ENCODE measurements around the gene GNAI1.

Gene GNAI1

DNA sequence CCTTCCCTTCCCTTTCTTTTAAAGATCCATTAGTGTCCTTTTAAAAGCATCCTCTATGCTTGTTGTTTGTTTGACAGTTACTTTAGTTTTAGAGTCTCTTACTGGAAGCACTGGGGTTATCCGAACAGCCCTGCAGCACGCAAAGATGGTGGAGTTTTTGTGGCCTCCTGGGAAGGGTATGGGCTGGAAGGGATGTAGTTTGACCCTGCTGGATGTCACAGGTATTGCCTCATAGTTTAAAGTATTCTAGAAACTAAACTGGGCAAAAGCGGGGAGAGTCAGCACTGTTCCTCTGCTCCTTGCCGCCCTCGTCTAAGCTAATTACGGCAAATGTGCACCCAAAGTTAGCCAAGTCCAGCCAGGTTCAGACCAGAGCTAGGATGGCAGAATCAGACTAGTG is 35.8 kb upstream of the GNAI1 start:
- Histone ChIP-seq H2AFZ (ENCODE audit: low read depth) (no peak overlapping the region), H3K4me3 (IDR thresholded peaks at IDR 0.05; ENCODE audit: insufficient read depth, low read depth, low read length) (no peak overlapping the region), H4K20me1 (ENCODE audit: insufficient read depth) (no peaks in the 10 kb centered on the region), H3K36me3 (ENCODE audit: insufficient read depth) (no peaks in the 10 kb centered on the region), H3K4me1 (ENCODE audit: low read depth, poor library complexity, severe bottlenecking) (no peaks in the 10 kb centered on the region), H3K9ac (no peak overlapping the region), H3K4me2 (no peak overlapping the region), H3K79me2 (ENCODE audit: insufficient read depth, low read depth) (no peaks in the 10 kb centered on the region), H3K27me3 (ENCODE audit: insufficient read depth, low read depth) (no peaks in the 10 kb centered on the region), H3K27ac (no peak overlapping the region)
- TF ChIP-seq, protein P1, sequence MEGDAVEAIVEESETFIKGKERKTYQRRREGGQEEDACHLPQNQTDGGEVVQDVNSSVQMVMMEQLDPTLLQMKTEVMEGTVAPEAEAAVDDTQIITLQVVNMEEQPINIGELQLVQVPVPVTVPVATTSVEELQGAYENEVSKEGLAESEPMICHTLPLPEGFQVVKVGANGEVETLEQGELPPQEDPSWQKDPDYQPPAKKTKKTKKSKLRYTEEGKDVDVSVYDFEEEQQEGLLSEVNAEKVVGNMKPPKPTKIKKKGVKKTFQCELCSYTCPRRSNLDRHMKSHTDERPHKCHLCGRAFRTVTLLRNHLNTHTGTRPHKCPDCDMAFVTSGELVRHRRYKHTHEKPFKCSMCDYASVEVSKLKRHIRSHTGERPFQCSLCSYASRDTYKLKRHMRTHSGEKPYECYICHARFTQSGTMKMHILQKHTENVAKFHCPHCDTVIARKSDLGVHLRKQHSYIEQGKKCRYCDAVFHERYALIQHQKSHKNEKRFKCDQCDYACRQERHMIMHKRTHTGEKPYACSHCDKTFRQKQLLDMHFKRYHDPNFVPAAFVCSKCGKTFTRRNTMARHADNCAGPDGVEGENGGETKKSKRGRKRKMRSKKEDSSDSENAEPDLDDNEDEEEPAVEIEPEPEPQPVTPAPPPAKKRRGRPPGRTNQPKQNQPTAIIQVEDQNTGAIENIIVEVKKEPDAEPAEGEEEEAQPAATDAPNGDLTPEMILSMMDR (conservative IDR thresholded peaks at IDR 0.05; ENCODE audit: low read depth, low read length), result no peak; the same call in 1 of the 2 replicates

DNA sequence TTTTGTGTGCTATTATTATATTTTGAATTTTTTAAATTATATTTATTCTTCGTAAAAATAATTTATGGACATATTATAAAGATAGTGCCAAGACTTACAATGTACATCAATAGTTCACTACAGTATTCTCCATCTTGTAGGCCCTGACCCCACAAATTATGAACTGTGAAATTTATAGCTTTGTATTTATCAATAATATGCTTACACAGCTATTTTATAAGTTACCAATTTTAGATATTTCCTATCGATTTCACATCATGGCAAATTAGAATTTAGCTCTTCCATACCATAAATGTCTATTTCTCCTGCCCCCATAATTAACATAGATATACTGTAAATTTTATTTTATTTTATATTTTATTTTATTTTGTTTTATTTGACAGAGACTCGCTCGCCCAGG is 34.4 kb upstream of the GNAI1 start:
- Histone ChIP-seq H3K36me3 (ENCODE audit: insufficient read depth) (no peaks in the 10 kb centered on the region), H3K27ac (no peak overlapping the region), H2AFZ (ENCODE audit: low read depth) (no peak overlapping the region), H4K20me1 (ENCODE audit: insufficient read depth) (no peaks in the 10 kb centered on the region), H3K4me2 (no peak overlapping the region), H3K4me1 (ENCODE audit: low read depth, poor library complexity, severe bottlenecking) (no peaks in the 10 kb centered on the region), H3K79me2 (ENCODE audit: insufficient read depth, low read depth) (no peaks in the 10 kb centered on the region), H3K9ac (no peak overlapping the region), H3K4me3 (IDR thresholded peaks at IDR 0.05; ENCODE audit: insufficient read depth, low read depth, low read length) (no peak overlapping the region), H3K27me3 (ENCODE audit: insufficient read depth, low read depth) (no peaks in the 10 kb centered on the region)
- TF ChIP-seq, protein P1 (conservative IDR thresholded peaks at IDR 0.05; ENCODE audit: low read depth, low read length), result no peak

DNA sequence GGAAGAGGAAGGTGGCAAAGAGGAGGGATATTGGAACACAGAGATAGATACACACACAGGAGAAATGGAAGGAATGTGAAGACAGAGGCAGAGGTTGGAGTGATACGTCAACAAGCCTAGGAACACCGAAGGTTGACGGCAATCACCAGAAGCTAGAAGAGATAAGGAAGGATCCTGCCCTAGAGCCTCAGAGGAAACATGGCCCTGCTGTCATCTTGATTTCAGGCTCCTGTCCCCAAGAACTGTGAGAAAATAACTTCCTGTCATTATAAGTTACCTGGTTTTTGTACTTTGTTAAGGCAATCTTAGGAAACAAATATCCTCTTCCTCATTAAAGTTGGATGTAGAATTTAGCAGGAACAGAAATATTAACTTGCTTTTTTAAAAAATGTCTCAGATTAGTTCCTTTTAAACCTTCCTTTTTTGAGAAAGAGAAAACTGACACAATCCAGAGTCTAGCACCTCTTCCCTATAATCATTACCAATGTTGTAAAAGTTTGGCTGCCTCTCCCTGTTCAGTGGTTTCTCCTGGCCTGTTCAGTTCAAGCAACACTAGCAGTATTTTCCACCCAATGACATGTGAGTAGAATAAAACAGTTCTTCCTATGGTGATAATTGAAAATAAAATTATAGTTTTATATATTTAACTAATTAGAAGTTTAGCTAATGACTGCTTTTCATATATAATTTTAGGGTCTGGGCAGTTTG is 28.8 kb upstream of the GNAI1 start:
- H3K4me2 ChIP-seq, result no peak overlapping the region

DNA sequence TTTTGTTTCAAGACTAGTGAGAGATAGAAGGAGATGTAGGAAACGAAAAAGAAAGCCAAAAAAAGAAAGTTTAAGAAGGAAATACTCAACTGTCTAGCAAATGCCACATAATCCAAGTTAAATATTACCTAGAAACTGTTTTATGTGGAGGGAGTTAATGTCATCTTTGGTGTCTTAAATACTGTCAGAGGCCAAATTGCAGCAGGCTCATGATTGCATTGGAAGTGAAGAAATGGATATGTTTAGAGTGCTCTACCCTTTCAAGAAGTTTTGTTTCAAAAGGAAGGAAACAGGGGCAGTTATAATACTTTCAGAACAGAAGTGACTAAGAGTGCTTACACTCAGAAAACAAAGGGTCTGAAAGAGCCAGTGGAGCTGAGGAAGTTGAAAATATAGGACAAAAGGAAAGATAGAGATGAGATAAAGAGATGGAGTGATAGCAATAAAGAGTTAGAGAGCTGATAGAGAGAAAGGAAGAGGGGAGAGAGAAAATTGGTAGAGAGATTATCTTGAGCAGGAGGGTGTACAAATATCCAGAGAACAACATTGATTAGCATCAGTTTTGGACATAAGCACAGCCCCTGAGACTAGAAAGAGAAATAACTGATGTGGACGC is 28.0 kb upstream of the GNAI1 start:
- H3K27ac ChIP-seq, result no peak overlapping the region
- TF ChIP-seq, protein P1 (conservative IDR thresholded peaks at IDR 0.05; ENCODE audit: low read depth, low read length), result no peak
- H3K4me2 ChIP-seq, result no peak overlapping the region
- H3K4me3 ChIP-seq (IDR thresholded peaks at IDR 0.05; ENCODE audit: insufficient read depth, low read depth, low read length), result no peak overlapping the region
- no peaks in the 10 kb centered on the region for H3K4me1 ChIP-seq (ENCODE audit: low read depth, poor library complexity, severe bottlenecking)
- no peak overlapping the region for H3K9ac ChIP-seq
- no peaks in the 10 kb centered on the region for H3K36me3 ChIP-seq (ENCODE audit: insufficient read depth)
- H3K27me3 ChIP-seq (ENCODE audit: insufficient read depth, low read depth), result no peaks in the 10 kb centered on the region
- H3K79me2 ChIP-seq (ENCODE audit: insufficient read depth, low read depth), result no peaks in the 10 kb centered on the region
- no peak overlapping the region for H2AFZ ChIP-seq (ENCODE audit: low read depth)
- no peaks in the 10 kb centered on the region for H4K20me1 ChIP-seq (ENCODE audit: insufficient read depth)

More for the DNA sequence above, 28.8 kb upstream of the GNAI1 start:
- no peak overlapping the region for H3K4me3 ChIP-seq (IDR thresholded peaks at IDR 0.05; ENCODE audit: insufficient read depth, low read depth, low read length)
- no peaks in the 10 kb centered on the region for H3K36me3 ChIP-seq (ENCODE audit: insufficient read depth)
- H3K27me3 ChIP-seq (ENCODE audit: insufficient read depth, low read depth), result no peaks in the 10 kb centered on the region
- no peaks in the 10 kb centered on the region for H4K20me1 ChIP-seq (ENCODE audit: insufficient read depth)
- no peak overlapping the region for H3K27ac ChIP-seq
- H3K4me1 ChIP-seq (ENCODE audit: low read depth, poor library complexity, severe bottlenecking), result no peaks in the 10 kb centered on the region
- H2AFZ ChIP-seq (ENCODE audit: low read depth), result no peak overlapping the region
- no peak overlapping the region for H3K9ac ChIP-seq
- TF ChIP-seq, protein P1 (conservative IDR thresholded peaks at IDR 0.05; ENCODE audit: low read depth, low read length), result no peak
- H3K79me2 ChIP-seq (ENCODE audit: insufficient read depth, low read depth), result no peaks in the 10 kb centered on the region
